Left lung (tissue), 10 donors: ENCODE results near the gene TRIM4. TPM values are rescaled to one million over a fixed set of nuclear protein-coding genes. Genes with fewer than 3 reads are reported as not detected.
A peak's percentile ranks its signal among the peaks of the same experiment; 100 is the strongest.
"Not testable (repeated sequence)": the region's sequence is repeated elsewhere in the genome, so short reads cannot be mapped to it uniquely, and the experiment has no call there.

Experiments used
- ATAC-seq: fragments of 200-7000 bp; cut with Tn5 transposase; one replicate; pipeline ENCODE4 v1.9.1; 2020; ENCODE audit warnings: moderate library complexity
- DNase-seq, 4 donors: peaks; one replicate each; pipeline ENCODE4 v3.0.0-alpha.2; 2013 to 2020
- H3K27ac ChIP-seq, 2 donors: fragments of 200-600 bp; sonication (generic) in 1 of 2; one replicate each; pipeline versions ENCODE4 v1.5.0 to v1.8.0; 2020 to 2021
- H3K27me3 ChIP-seq, 2 donors: fragments of 200-600 bp; sonication (generic) in 1 of 2; one replicate each; pipeline versions ENCODE4 v1.5.0 to v1.8.0; 2020 to 2021
- H3K36me3 ChIP-seq, 2 donors: fragments of 200-600 bp; sonication (generic) in 1 of 2; one replicate each; pipeline versions ENCODE4 v1.5.0 to v1.8.0; 2020 to 2021
- H3K4me1 ChIP-seq, 2 donors: fragments of 200-600 bp; one replicate each; pipeline ENCODE4 v1.8.0; 2021
- H3K4me3 ChIP-seq, 2 donors: fragments of 200-600 bp; sonication (generic) in 1 of 2; one replicate each; pipeline versions ENCODE4 v1.5.0 to v1.8.0; 2020 to 2021; ENCODE audit warnings: mild to moderate bottlenecking in 1 of 2
- H3K9me3 ChIP-seq, 2 donors: fragments of 200-600 bp; sonication (generic) in 1 of 2; one replicate each; pipeline versions ENCODE4 v1.5.0 to v1.8.0; 2020 to 2021
- intact Hi-C, 2 donors: fragments of 100-400 bp; cut with DNase I; formaldehyde crosslinking; loops; one replicate each; pipeline versions ENCODE4 v1.11.2 to v1.14.2; 2022
- polyA plus RNA-seq, 6 donors: library from polyadenylated mRNA; unstranded; fragments of 120-200 nt; gene quantifications; one replicate each; pipeline ENCODE4 v1.2.1, GENCODE V29; 2013; ENCODE audit not compliant: insufficient read length in 6 of 6
- total RNA-seq, 2 donors: library from RNA; stranded (reverse); fragmentation: NEBNext Ultra II Directional; extraction: Animal tissue kit (Norgen Biotek cat#: 25700); gene quantifications; one replicate each; pipeline ENCODE4 v1.2.1, GENCODE V29; 2021
- TF ChIP-seq, protein P1 (sequence below), 2 donors: fragments of 200-600 bp; sonication (generic) in 1 of 2; IDR thresholded peaks; one replicate each; pipeline versions ENCODE4 v1.5.0 to v1.8.0; 2021; ENCODE audit warnings: antibody characterized with exemption in 2 of 2
- donor health status: DM: no; HTN: yes; CAD: no.
- donor health status: DM: no; HTN: no; CAD: no.

Gene TRIM4
- total and polyA plus RNA-seq, 8 donors, result 23.6 to 45.2 (median 37.6) TPM

GRCh38 chr7:99953649-99954048, 34.3 kb upstream of the TRIM4 start:
- intact Hi-C loops, result no loop called here
- peak; percentile 83 for ATAC-seq
- peaks cover 0 to 5% of the 10 kb centered on the region in 2 donors for H3K9me3 ChIP-seq
- no peak overlapping the region for H3K4me3 ChIP-seq
- peak overlapping the region; percentile 59 to 70 for H3K27ac ChIP-seq
- TF ChIP-seq, protein P1, sequence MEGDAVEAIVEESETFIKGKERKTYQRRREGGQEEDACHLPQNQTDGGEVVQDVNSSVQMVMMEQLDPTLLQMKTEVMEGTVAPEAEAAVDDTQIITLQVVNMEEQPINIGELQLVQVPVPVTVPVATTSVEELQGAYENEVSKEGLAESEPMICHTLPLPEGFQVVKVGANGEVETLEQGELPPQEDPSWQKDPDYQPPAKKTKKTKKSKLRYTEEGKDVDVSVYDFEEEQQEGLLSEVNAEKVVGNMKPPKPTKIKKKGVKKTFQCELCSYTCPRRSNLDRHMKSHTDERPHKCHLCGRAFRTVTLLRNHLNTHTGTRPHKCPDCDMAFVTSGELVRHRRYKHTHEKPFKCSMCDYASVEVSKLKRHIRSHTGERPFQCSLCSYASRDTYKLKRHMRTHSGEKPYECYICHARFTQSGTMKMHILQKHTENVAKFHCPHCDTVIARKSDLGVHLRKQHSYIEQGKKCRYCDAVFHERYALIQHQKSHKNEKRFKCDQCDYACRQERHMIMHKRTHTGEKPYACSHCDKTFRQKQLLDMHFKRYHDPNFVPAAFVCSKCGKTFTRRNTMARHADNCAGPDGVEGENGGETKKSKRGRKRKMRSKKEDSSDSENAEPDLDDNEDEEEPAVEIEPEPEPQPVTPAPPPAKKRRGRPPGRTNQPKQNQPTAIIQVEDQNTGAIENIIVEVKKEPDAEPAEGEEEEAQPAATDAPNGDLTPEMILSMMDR (IDR thresholded peaks at IDR 0.05), result no peak
- peaks cover 0 to 13% of the 10 kb centered on the region in 2 donors for H3K4me1 ChIP-seq
- peaks cover 4 to 14% of the 10 kb centered on the region in 2 donors for H3K27me3 ChIP-seq
- DNase-seq, result peak in 1 of 4 donors; percentile 69
- no peaks in the 10 kb centered on the region for H3K36me3 ChIP-seq

DNA sequence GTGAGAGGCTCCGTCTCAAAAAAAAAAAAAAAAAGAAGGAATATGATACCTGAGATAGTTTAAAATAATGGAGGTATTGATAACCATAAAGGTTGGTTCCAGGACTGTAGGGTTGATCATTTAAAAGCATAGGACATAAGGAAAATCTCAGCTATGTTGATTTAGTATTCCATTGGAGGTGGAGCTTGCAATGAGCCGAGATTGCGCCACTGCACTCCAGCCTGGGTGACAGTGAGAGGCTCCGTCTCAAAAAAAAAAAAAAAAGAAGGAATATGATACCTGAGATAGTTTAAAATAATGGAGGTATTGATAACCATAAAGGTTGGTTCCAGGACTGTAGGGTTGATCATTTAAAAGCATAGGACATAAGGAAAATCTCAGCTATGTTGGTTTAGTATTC, 33.3 kb upstream of the TRIM4 start:
- peaks cover 0 to 13% of the 10 kb centered on the region in 2 donors for H3K4me1 ChIP-seq
- intact Hi-C loops, H3K9me3 ChIP-seq, DNase-seq, H3K4me3 ChIP-seq, H3K36me3 ChIP-seq, H3K27me3 ChIP-seq: not testable (repeated sequence)
- H3K27ac ChIP-seq, result peak overlapping the region in 1 of 2 donors; percentile 70
- peak; percentile 52 for ATAC-seq

DNA sequence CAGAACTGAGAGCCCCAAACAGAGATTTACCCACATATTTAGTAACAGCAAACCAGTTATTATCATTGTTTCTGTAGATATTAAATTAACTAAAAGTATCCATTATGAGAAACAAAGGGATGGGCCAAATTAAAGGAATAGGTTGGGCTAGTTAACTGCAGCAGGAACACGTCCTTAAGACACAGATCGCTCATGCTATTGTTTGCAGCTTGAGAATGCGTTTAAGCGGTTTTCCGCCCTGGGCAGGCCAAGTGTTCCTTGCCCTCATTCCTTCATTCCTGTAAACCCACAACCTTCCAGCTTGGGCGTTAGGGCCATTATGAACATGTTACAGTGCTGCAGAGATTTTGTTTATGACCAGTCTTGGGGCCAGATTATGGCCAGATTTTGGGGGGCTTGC, 31.5 kb upstream of the TRIM4 start:
- H3K9me3 ChIP-seq, ATAC-seq, DNase-seq, intact Hi-C loops, H3K36me3 ChIP-seq, H3K27ac ChIP-seq, H3K27me3 ChIP-seq, H3K4me3 ChIP-seq: not testable (repeated sequence)
- peaks cover 0 to 13% of the 10 kb centered on the region in 2 donors for H3K4me1 ChIP-seq

GRCh38 chr7:99949645-99950228, 30.4 kb upstream of the TRIM4 start:
- peaks cover 0 to 13% of the 10 kb centered on the region in 2 donors for H3K4me1 ChIP-seq
- ATAC-seq, result no peak
- intact Hi-C loops, result no loop called here
- no peaks in the 10 kb centered on the region for H3K27me3 ChIP-seq
- H3K9me3 ChIP-seq, result peaks cover 0 to 5% of the 10 kb centered on the region in 2 donors
- peak in 1 of 4 donors; percentile 13 for DNase-seq
- TF ChIP-seq, protein P1 (IDR thresholded peaks at IDR 0.05), result peak in 1 of 2 donors; percentile 23
- H3K36me3 ChIP-seq, result no peaks in the 10 kb centered on the region
- H3K27ac ChIP-seq, result no peak overlapping the region
- H3K4me3 ChIP-seq, result no peak overlapping the region

GRCh38 chr7:99947608-99948007, 28.3 kb upstream of the TRIM4 start:
- TF ChIP-seq, protein P1 (IDR thresholded peaks at IDR 0.05), result no peak
- H3K27me3 ChIP-seq, result no peaks in the 10 kb centered on the region
- no peaks in the 10 kb centered on the region for H3K4me1 ChIP-seq
- peaks cover 0 to 5% of the 10 kb centered on the region in 2 donors for H3K9me3 ChIP-seq
- H3K36me3 ChIP-seq, result no peaks in the 10 kb centered on the region
- intact Hi-C loops, result no loop called here
- DNase-seq, result no peak
- no peak overlapping the region for H3K27ac ChIP-seq
- ATAC-seq, result no peak
- H3K4me3 ChIP-seq, result no peak overlapping the region

- H3K9me3 ChIP-seq, result no peaks in the 10 kb centered on the region
- TF ChIP-seq, protein P1 (IDR thresholded peaks at IDR 0.05), result no peak
- no peaks in the 10 kb centered on the region for H3K4me1 ChIP-seq
- no peak overlapping the region for H3K27ac ChIP-seq
- DNase-seq, result no peak
- intact Hi-C loops, result no loop called here
- H3K27me3 ChIP-seq, result no peaks in the 10 kb centered on the region
- no peak for ATAC-seq
- H3K36me3 ChIP-seq, result no peaks in the 10 kb centered on the region
- H3K4me3 ChIP-seq, result no peak overlapping the region
These were observed 25.3 kb upstream of the TRIM4 start for GRCh38 chr7:99944497-99945070.
